Colonic mucosa (tissue), 4 donors: ENCODE data around the gene ALDH4A1. TPM values are rescaled to one million over a fixed set of nuclear protein-coding genes. Genes with fewer than 3 reads are reported as not detected.

ENCODE experiments used
- DNase-seq: peaks from one replicate; pipeline ENCODE4 v3.0.0-alpha.2; 2020
- H3K27ac ChIP-seq: fragments of 200-600 bp; one replicate; pipeline ENCODE4 v1.8.0; 2021
- H3K27me3 ChIP-seq: fragments of 200-600 bp; one replicate; pipeline ENCODE4 v1.8.0; 2021
- H3K36me3 ChIP-seq: fragments of 200-600 bp; one replicate; pipeline ENCODE4 v1.8.0; 2021
- H3K4me1 ChIP-seq: fragments of 200-600 bp; one replicate; pipeline ENCODE4 v1.8.0; 2021; ENCODE audit warnings: mild to moderate bottlenecking
- H3K4me3 ChIP-seq: fragments of 200-600 bp; one replicate; pipeline ENCODE4 v1.8.0; 2021
- H3K9ac ChIP-seq, 2 donors: one replicate each; pipeline ENCODE4 v1.7.0; 2013; ENCODE audit warnings: control low read depth in 2 of 2, low read depth in 2 of 2, low read length in 2 of 2
- H3K9me3 ChIP-seq: fragments of 200-600 bp; one replicate; pipeline ENCODE4 v1.8.0; 2021
- intact Hi-C: fragments of 100-400 bp; cut with DNase I; formaldehyde crosslinking; loops from one replicate; pipeline ENCODE4 v1.14.1; 2022
- total RNA-seq, 2 donors: library from RNA; stranded (reverse); fragmentation: NEBNext Ultra II Directional in 1 of 2; extraction: Animal tissue kit (Norgen Biotek cat#: 25700) in 1 of 2; gene quantifications; one replicate each; pipeline ENCODE4 v1.2.1, GENCODE V29; 2021
- TF ChIP-seq, protein P1 (sequence below): fragments of 200-600 bp; IDR thresholded peaks from one replicate; pipeline ENCODE4 v1.8.0; 2022; ENCODE audit warnings: antibody characterized with exemption, mild to moderate bottlenecking
- donor health status: healthy.
- donor health status: DM: no; HTN: no; CAD: no.
- donor health status: DM: no; HTN: no; CAD: no.

Gene ALDH4A1
- total RNA-seq, 2 donors from 2014 or later, result 7.9 to 13.0 TPM

DNA sequence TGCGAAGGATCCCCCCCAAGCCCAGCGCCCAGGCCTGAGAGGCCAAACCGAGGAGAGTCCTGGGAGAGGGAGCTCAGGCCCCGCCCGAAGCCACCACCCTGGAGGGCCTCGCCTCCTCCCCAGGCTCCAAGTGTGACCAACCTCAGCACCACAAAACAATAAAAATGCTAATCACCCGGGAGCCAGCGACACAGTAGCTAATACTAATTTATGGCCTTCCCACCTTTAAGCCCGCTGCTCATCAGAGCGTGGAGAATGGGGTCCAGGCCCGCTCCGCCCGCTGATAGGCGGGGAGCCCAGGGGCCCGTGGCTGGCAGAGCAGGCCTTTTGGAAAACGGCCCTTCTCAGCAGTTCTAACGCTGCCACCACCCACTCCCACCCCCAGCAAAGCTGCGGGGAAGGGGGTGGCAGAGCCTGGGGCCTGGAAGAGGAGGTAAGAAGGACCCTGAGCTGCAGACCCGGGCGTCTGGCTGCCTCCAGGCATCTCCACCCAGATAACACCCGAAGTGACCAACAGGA is 22.5 kb downstream of the ALDH4A1 start:
- no peaks in the 10 kb centered on the region for H3K27me3 ChIP-seq
- H3K4me3 ChIP-seq, result no peak overlapping the region
- TF ChIP-seq, protein P1, sequence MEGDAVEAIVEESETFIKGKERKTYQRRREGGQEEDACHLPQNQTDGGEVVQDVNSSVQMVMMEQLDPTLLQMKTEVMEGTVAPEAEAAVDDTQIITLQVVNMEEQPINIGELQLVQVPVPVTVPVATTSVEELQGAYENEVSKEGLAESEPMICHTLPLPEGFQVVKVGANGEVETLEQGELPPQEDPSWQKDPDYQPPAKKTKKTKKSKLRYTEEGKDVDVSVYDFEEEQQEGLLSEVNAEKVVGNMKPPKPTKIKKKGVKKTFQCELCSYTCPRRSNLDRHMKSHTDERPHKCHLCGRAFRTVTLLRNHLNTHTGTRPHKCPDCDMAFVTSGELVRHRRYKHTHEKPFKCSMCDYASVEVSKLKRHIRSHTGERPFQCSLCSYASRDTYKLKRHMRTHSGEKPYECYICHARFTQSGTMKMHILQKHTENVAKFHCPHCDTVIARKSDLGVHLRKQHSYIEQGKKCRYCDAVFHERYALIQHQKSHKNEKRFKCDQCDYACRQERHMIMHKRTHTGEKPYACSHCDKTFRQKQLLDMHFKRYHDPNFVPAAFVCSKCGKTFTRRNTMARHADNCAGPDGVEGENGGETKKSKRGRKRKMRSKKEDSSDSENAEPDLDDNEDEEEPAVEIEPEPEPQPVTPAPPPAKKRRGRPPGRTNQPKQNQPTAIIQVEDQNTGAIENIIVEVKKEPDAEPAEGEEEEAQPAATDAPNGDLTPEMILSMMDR, result no peak
- no peak overlapping the region for H3K27ac ChIP-seq
- H3K4me1 ChIP-seq, result peaks cover 5% of the 10 kb centered on the region
- no peak overlapping the region for H3K9ac ChIP-seq
- intact Hi-C loops, result loop anchor here (5.0 kb wide), 1 partner anchor 283 kb away; no protein-coding TSS in a partner anchor
- H3K36me3 ChIP-seq, result no peaks in the 10 kb centered on the region
- no peak for DNase-seq
- H3K9me3 ChIP-seq, result no peaks in the 10 kb centered on the region

DNA sequence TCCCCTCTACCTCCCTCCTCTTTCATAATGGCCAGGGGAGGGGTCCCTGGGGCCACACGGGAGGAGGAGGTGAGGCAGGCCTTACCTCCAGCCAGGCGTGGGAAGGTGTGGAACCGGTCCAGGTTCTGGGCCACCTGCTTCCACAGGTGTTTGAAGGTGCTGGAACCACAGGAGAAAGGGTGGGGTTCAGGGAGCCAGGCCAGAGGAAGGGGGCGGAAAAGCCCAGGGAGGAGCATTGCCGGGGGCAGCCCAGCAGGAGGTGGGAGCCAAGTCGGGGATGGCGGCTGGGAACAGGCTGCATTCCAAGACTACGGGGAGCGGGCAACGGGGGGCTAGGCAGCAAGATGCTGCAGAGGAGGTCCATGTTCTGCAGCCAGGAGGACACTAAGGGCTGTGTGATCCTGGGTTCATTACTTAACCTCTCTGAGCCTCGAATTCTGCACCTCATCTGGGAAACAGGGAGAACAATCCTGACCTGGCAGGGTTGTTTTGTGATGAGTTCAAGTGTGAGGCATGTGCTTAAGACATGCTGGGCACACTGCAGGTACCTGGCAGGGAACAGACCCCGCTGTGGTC is 23.1 kb downstream of the ALDH4A1 start:
- H3K9me3 ChIP-seq, result no peaks in the 10 kb centered on the region
- peaks cover 5% of the 10 kb centered on the region for H3K4me1 ChIP-seq
- no peaks in the 10 kb centered on the region for H3K36me3 ChIP-seq
- no peaks in the 10 kb centered on the region for H3K27me3 ChIP-seq
- DNase-seq, result no peak
- H3K9ac ChIP-seq, result no peak overlapping the region
- intact Hi-C loops, result loop anchor here (5.0 kb wide), 1 partner anchor 282 kb away; no protein-coding TSS in a partner anchor
- H3K27ac ChIP-seq, result no peak overlapping the region
- H3K4me3 ChIP-seq, result no peak overlapping the region
- TF ChIP-seq, protein P1, result no peak

DNA sequence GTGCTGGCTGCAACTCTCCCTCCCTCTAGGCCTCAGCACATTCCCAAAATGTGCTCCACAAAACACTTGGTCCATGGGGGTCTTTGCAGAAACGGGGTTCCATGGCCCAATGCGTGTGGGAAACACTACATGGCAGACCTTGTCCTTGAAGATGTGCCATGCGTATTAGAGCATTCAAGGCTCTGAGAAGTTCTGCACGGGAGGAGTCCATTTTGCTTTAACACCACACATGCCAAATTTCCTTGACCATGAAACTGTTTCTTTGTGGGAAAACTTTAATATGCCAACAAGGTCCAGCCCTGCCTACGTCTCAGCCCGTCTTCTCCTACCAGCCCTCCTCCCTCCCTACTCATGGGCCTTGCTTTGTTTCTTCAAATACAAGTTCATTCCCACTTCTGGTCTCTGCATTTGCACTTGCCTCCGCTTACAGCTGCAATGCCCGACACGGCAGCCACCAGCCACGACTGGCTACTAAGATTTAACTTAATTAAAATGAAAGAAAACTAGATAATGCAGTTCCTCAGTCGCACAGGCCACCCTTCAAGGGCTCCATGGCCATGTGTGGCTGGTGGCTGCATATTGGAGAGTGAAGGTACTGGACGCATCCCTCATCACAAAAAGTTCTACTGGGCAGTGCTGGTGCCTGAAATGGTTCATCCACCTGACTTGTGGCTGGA is 23.7 kb downstream of the ALDH4A1 start:
- H3K9ac ChIP-seq, result no peak overlapping the region
- H3K36me3 ChIP-seq, result no peaks in the 10 kb centered on the region
- intact Hi-C loops, result loop anchor here (5.0 kb wide), 1 partner anchor 281 kb away; no protein-coding TSS in a partner anchor
- no peaks in the 10 kb centered on the region for H3K27me3 ChIP-seq
- no peak overlapping the region for H3K4me3 ChIP-seq
- peaks cover 5% of the 10 kb centered on the region for H3K4me1 ChIP-seq
- no peak overlapping the region for H3K27ac ChIP-seq
- no peak for DNase-seq
- H3K9me3 ChIP-seq, result no peaks in the 10 kb centered on the region
- TF ChIP-seq, protein P1, result no peak

DNA sequence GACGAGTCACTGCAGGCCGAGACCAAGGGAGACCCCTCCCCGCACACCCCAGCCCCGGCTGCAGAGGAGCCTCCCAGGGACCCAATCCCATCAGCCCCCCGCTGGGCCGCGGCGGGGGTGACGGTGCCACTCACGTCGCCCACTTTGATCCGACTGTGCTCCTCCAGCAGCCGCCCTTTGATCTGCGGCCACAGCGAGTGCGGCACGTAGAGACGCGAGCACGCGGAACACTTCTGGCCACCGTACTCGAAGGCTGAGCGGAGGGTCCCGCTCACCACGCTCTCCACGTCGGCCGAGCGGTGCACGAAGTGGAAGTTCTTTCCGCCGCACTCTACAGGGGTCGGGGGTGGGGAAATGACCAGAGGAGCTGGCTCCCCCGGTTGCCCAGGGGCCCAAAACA is 25.1 kb downstream of the ALDH4A1 start:
- no peak overlapping the region for H3K4me3 ChIP-seq
- no peaks in the 10 kb centered on the region for H3K27me3 ChIP-seq
- H3K4me1 ChIP-seq, result peaks cover 5% of the 10 kb centered on the region
- H3K9ac ChIP-seq, result no peak overlapping the region
- DNase-seq, result no peak
- no peaks in the 10 kb centered on the region for H3K9me3 ChIP-seq
- intact Hi-C loops, result loop anchor here (5.0 kb wide), 1 partner anchor 280 kb away; no protein-coding TSS in a partner anchor
- no peak overlapping the region for H3K27ac ChIP-seq
- TF ChIP-seq, protein P1, result no peak
- H3K36me3 ChIP-seq, result no peaks in the 10 kb centered on the region

DNA sequence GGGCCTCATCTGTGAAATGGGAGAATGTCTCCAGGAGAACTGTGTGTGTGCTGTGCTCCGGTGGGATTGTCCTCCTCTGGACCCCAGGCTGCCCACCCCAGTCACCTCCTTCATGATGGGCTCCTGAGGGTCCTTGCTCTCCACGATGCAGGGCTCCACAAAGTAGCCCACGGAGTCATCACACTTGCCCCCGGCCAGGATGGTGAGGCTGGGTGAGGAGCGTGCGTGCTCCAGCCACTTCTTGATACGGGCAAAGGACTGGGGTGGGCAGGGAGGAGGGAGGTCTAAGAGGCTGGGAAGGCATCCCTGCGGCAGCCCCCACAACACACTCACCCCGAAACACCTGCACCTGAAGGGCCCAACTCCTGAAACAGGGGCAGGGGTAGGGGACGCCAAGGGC is 26.1 kb downstream of the ALDH4A1 start:
- Histone ChIP-seq H3K27me3 (no peaks in the 10 kb centered on the region), H3K27ac (no peak overlapping the region), H3K4me1 (peaks cover 5% of the 10 kb centered on the region), H3K9me3 (no peaks in the 10 kb centered on the region), H3K4me3 (no peak overlapping the region), H3K36me3 (no peaks in the 10 kb centered on the region), H3K9ac (no peak overlapping the region)
- TF ChIP-seq, protein P1, result no peak
- DNase-seq, result no peak
- intact Hi-C loops, result loop anchor here (5.0 kb wide), 1 partner anchor 279 kb away; no protein-coding TSS in a partner anchor
